Heart right ventricle (tissue), 16 donors: Measurements from ENCODE around the gene GDI2. TPM values are rescaled to one million over a fixed set of nuclear protein-coding genes. Genes with fewer than 3 reads are reported as not detected.

Source experiments
- ATAC-seq, 8 donors: fragments of 200-7000 bp; cut with Tn5 transposase; one replicate each; pipeline ENCODE4 v1.9.1; 2020; ENCODE audit warnings: mild to moderate bottlenecking in 8 of 8, moderate library complexity in 8 of 8, moderate number of reproducible peaks in 1 of 8
- DNase-seq, 2 donors: peaks; one replicate each; pipeline ENCODE4 v3.0.0-alpha.2; 2020
- H3K27ac ChIP-seq, 10 donors: fragments of 200-600 bp; sonication (generic) in 2 of 10; one replicate each; pipeline versions ENCODE4 v1.5.0 to v1.8.0; 2020 to 2022; ENCODE audit warnings: mild to moderate bottlenecking in 3 of 10
- H3K27me3 ChIP-seq, 7 donors: fragments of 200-600 bp; one replicate each; pipeline ENCODE4 v1.8.0; 2021 to 2022; ENCODE audit warnings: mild to moderate bottlenecking in 2 of 7
- H3K36me3 ChIP-seq, 9 donors: fragments of 200-600 bp; sonication (generic) in 1 of 9; one replicate each; pipeline versions ENCODE4 v1.5.0 to v1.8.0; 2020 to 2022; ENCODE audit warnings: mild to moderate bottlenecking in 2 of 9
- H3K4me1 ChIP-seq, 9 donors: fragments of 200-600 bp; sonication (generic) in 1 of 9; one replicate each; pipeline versions ENCODE4 v1.5.0 to v1.8.0; 2020 to 2022; ENCODE audit warnings: mild to moderate bottlenecking in 4 of 9
- H3K4me3 ChIP-seq, 10 donors: fragments of 200-600 bp; sonication (generic) in 2 of 10; one replicate each; pipeline versions ENCODE4 v1.5.0 to v1.8.0; 2020 to 2022; ENCODE audit warnings: mild to moderate bottlenecking in 7 of 10, moderate library complexity in 2 of 10
- H3K9me3 ChIP-seq, 11 donors: fragments of 200-600 bp in 10 of 11; sonication (generic) in 2 of 11; one replicate each; pipeline versions ENCODE4 v1.5.0 to v1.8.0; 2013 to 2022; ENCODE audit warnings: mild to moderate bottlenecking in 2 of 11, control low read depth in 1 of 11, moderate library complexity in 1 of 11
- WGBS, 2 donors: extraction: QIAGEN DNeasy Blood & Tissue Kit; methylation state at CpG; one replicate each; pipeline ENCODE4 v1.1.7; 2013; ENCODE audit warnings: inconsistent platforms in 1 of 2; 5-methylcytosine and 5-hydroxymethylcytosine counted together
- intact Hi-C, 10 donors: fragments of 100-400 bp; cut with DNase I; formaldehyde crosslinking; loops; one replicate each; pipeline versions ENCODE4 v1.11.1 to v1.14.2; 2022
- long read RNA-seq, 3 donors: library from polyadenylated mRNA; unstranded; transcript quantifications; one replicate each; pipeline ENCODE4 v2.0.0, GENCODE V29; 2020 to 2021
- polyA plus RNA-seq, 2 donors: library from polyadenylated mRNA; stranded (reverse); fragments of 200-250 nt; gene quantifications; one replicate each; pipeline ENCODE4 v1.2.3, GENCODE V29; 2013
- total RNA-seq, 10 donors: library from RNA; stranded (reverse); fragmentation: NEBNext Ultra II Directional in 3 of 10; extraction: Animal tissue kit (Norgen Biotek cat#: 25700) in 3 of 10; gene quantifications; one replicate each; pipeline versions ENCODE4 v1.2.1 to v1.2.4, GENCODE V29; 2021 to 2023
- TF ChIP-seq, protein P1 (sequence below), 9 donors: fragments of 200-600 bp; sonication (generic) in 2 of 9; IDR thresholded peaks; one replicate each; pipeline versions ENCODE4 v1.5.0 to v1.8.0; 2021 to 2022; ENCODE audit warnings: antibody characterized with exemption in 9 of 9, mild to moderate bottlenecking in 5 of 9, moderate library complexity in 1 of 9
- donor health status: Arrhythmogenic right ventricular cardiomyopathy.
- donor health status: ischemic (EF 13 %, LVEDD 7.1; RV severe dilation, severe dysfunction).
- donor health status: healthy with polysubstance abuse.
- donor health status: DM: no; HTN: yes; CAD: no.
- donor health status: DM: no; HTN: no; CAD: no.
- donor health status: ischemic (EF 25% LVEDD 6.9; RV normal size, moderate dysfunction).
- donor health status: ischemic (EF 25% LVEDD 5.7; RV mildly dilated, moderate dysfunction).
- donor health status: healthy.
- donor health status: DM: yes; HTN: yes; CAD: no.
- donor health status: Ischemic cardiomyopathy.
- donor health status: ischemic (EF 35%, LVEDD 5.7; RV mildly dilated, moderate dysfunction).
- donor health status: nonischemic (EF 11% LVEDD 7.7; RV severe dilation, severe dysfunction).
- donor health status: DM: yes; HTN: yes; CAD: no.
- donor health status: PGD.
- donor health status: ischemic (EF 29% LVEDD 5.4; RV normal size, mild dysfunction).
- donor health status: nonischemic (EF 23%, LVEDD 6.1; RV moderate dilation, normal function).

GDI2 gene
- total RNA-seq (100 to 1,000 TPM in 6 of 10 donors, 10 to 100 TPM in 4; 89.1 to 145 (median 102) TPM), polyA plus RNA-seq (10 to 100 TPM; 21.8 to 99.6 TPM)
- long read RNA-seq, donor 1, transcript GDI2-203 (11 exons, 2,412 nt): major isoform, 148 of 161 reads
- long read RNA-seq, donor 1, partial matches to known transcripts: 4 of 161 reads
- long read RNA-seq, donor 1, other reads (novel, unspliced or antisense): 8 of 161 reads
- long read RNA-seq, donor 2, transcript GDI2-203 (11 exons, 2,412 nt): major isoform, 127 of 150 reads
- long read RNA-seq, donor 2, partial matches to known transcripts: 8 of 150 reads
- long read RNA-seq, donor 2, other reads (novel, unspliced or antisense): 13 of 150 reads
- long read RNA-seq, donor 3, transcript GDI2-203 (11 exons, 2,412 nt): major isoform, 570 of 612 reads
- long read RNA-seq, donor 3, transcript GDI2-202 (10 exons, 1,408 nt): minor isoform, 10 of 612 reads
- long read RNA-seq, donor 3, partial matches to known transcripts: 13 of 612 reads
- long read RNA-seq, donor 3, other reads (novel, unspliced or antisense): 19 of 612 reads

DNA sequence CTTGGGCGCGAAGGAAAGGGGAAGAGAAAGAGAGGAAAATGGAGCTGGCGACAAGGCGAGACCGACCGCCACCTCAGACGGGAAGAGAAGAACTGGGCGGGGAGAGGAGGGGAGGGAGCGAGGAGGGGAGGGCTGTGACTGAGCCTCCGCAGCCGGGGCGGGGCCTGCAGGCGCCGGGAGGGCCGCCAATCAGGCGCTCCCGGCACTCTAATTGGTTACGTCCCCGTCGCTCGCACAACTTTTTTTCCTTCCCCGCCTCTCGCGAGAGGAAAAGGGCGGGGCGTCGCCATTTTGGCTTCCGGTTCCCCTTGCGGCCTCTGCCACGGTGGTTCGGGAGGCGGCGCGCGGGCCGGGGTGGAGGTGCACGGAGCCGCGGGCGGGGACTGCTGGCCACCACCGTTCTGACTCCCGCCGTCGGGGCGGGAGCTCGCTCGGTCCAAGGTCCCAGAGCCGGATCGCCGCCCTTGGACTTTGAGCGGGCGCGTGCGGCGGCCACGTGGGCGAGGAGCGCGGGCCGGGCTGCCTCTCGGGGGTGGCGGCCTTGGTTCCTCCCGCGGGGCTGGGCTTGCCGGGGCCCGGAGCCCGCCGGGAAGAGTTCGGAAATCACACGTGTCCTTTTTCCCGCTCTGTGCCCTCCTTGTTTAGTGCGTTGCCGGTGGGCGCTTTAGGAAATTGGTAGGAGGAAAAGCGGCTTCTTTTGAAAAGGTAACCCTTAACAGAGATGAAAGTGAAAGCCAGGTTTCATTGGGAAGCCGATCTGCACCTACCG lies at the start of gene GDI2:
Gene GDI2 (minus strand): TSS at position 94 of the 769 bp plus-strand sequence. CDS start 176 bp downstream, outside the sequence.
- TF ChIP-seq, protein P1, sequence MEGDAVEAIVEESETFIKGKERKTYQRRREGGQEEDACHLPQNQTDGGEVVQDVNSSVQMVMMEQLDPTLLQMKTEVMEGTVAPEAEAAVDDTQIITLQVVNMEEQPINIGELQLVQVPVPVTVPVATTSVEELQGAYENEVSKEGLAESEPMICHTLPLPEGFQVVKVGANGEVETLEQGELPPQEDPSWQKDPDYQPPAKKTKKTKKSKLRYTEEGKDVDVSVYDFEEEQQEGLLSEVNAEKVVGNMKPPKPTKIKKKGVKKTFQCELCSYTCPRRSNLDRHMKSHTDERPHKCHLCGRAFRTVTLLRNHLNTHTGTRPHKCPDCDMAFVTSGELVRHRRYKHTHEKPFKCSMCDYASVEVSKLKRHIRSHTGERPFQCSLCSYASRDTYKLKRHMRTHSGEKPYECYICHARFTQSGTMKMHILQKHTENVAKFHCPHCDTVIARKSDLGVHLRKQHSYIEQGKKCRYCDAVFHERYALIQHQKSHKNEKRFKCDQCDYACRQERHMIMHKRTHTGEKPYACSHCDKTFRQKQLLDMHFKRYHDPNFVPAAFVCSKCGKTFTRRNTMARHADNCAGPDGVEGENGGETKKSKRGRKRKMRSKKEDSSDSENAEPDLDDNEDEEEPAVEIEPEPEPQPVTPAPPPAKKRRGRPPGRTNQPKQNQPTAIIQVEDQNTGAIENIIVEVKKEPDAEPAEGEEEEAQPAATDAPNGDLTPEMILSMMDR (IDR thresholded peaks at IDR 0.05): peak in 1 of 9 donors; percentile 21
- Histone ChIP-seq H3K36me3 (peaks cover 0 to 4% (median 0%) of the 10 kb centered on the region in 9 donors), H3K9me3 (no peaks in the 10 kb centered on the region), H3K4me3 (peak within 1 kb of the TSS; percentile 67 to 96 (median 92)), H3K27ac (peak within 1 kb of the TSS; percentile 83 to 100 (median 98)), H3K4me1 (peaks cover 0 to 50% (median 47%) of the 10 kb centered on the region in 9 donors), H3K27me3 (no peaks in the 10 kb centered on the region)
- ATAC-seq (peak; percentile 99 to 100 (median 99)), DNase-seq (peak; percentile 96)
- intact Hi-C loops: loop anchor here in 7 of 10 donors (2.0 to 10.0 kb wide), 6 partner anchors 59 to 129 kb away; partner anchors contain the start of genes FBH1 (in 2 of the 7), TASOR2 (in 2 of the 7) and ANKRD16 (in 1 of the 7)
- 0 to 1% methylated on average over 68 to 77 of the region's 77 CpGs for WGBS, 2 donors

DNA sequence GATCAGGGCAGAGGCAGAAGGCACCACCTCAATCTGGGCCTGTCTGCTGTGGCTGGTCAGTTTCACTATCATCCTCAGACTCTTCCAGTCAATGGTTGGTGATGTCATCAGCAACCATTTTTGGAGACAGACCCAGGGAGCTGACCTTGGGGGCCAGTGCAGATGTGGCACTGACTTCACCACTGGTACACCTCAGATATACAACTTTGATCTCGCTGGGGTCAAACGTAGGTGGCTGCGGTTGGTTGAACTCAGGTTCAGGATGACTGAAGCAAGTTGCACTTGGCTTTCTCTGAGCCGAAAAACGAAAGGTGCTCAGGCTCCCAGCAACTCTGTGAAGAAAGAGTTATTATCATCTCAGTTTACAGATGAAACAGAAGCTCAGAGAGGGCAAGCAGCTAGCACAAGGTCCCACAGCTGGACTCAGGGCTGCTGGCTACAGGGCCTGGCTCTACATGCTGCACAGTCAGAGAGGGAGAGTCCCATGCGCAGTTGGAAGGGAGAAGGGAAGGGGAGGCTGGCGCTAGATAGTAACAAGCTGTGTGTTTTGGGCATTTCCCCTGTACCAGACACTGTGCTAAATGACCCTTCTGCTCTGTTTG lies 49.2 kb upstream of the GDI2 start:
- intact Hi-C loops: no loop called here
- Histone ChIP-seq H3K4me3 (no peak overlapping the region), H3K27ac (no peak overlapping the region), H3K36me3 (peaks cover 0 to 6% (median 0%) of the 10 kb centered on the region in 9 donors), H3K27me3 (no peaks in the 10 kb centered on the region), H3K4me1 (peaks cover 0 to 7% (median 0%) of the 10 kb centered on the region in 9 donors), H3K9me3 (no peaks in the 10 kb centered on the region)
- DNase-seq (no peak), ATAC-seq (no peak)
- TF ChIP-seq, protein P1 (IDR thresholded peaks at IDR 0.05): no peak
- WGBS, 2 donors: 94 to 96% methylated on average over 7 of the region's 7 CpGs

DNA sequence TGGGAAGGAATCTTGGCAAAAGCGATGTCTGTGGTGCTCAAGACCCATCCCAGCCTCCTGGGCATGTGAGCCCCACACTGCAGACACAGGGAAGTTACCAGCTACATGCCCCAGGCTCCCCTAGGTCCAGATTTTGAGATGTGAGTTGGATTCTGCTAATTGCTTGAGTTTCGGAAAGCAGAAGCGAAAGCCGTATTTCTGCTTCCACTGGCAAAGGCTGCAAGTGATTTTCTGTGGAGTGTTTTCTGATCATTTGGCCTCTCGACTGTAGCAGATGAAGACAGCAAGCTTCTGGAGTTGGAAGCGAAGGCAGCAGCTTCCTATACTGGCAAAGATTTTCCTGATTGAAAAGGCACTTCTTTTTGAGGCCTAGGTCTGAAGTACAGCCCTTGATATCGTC lies 46.8 kb upstream of the GDI2 start:
- WGBS, 2 donors: 86 to 87% methylated on average over 7 of the region's 7 CpGs
- TF ChIP-seq, protein P1 (IDR thresholded peaks at IDR 0.05): no peak
- no peak overlapping the region for H3K27ac ChIP-seq
- DNase-seq (no peak), ATAC-seq (no peak)
- no peaks in the 10 kb centered on the region for H3K9me3 ChIP-seq
- H3K27me3 ChIP-seq: no peaks in the 10 kb centered on the region
- no peaks in the 10 kb centered on the region for H3K4me1 ChIP-seq
- H3K4me3 ChIP-seq: no peak overlapping the region
- H3K36me3 ChIP-seq: peaks cover 0 to 6% (median 0%) of the 10 kb centered on the region in 9 donors
- intact Hi-C loops: no loop called here

DNA sequence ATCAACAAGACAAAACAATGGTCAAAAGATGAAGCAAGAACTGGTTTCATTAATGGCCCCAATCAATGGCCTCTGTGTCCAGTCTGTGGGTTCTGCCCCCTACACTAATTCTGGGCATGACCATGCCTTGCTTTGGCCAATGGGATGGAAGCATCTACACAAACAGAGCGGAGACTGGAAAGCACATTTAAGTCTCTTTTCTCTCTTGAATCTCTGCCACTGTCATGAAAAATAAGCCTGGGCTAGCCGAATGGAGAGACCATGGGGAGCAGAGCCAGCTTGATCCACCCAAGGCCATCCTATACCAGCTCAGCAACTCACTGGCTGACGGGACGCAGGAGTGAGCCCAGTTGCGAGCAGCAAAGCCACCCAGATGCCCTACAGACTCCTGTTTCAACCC lies 45.6 kb upstream of the GDI2 start:
- DNase-seq (no peak), ATAC-seq (no peak)
- TF ChIP-seq, protein P1 (IDR thresholded peaks at IDR 0.05): no peak
- Histone ChIP-seq H3K4me3 (no peak overlapping the region), H3K9me3 (no peaks in the 10 kb centered on the region), H3K27ac (no peak overlapping the region), H3K36me3 (peaks cover 0 to 6% (median 0%) of the 10 kb centered on the region in 9 donors), H3K27me3 (no peaks in the 10 kb centered on the region), H3K4me1 (no peaks in the 10 kb centered on the region)
- intact Hi-C loops: no loop called here
- 90 to 93% methylated on average over 5 of the region's 5 CpGs for WGBS, 2 donors
